Neural cell (in vitro differentiated cells): ENCODE data around the gene LSM4.

ENCODE experiments used
- EP300 ChIP-seq: fragments of 450-650 bp; conservative IDR thresholded peaks from 2 replicates; pipeline ENCODE4 v1.6.1; 2014; ENCODE audit warnings: antibody characterized with exemption, mild to moderate bottlenecking, moderate library complexity; ENCODE audit not compliant: poor library complexity, severe bottlenecking
- MXI1 ChIP-seq: fragments of 450-650 bp; conservative IDR thresholded peaks from 2 replicates; pipeline ENCODE4 v1.6.1; 2014; ENCODE audit warnings: antibody characterized with exemption, mild to moderate bottlenecking; ENCODE audit not compliant: poor library complexity, severe bottlenecking
- POLR2AphosphoS5 ChIP-seq: IDR thresholded peaks from 2 replicates; pipeline ENCODE4 v1.6.1; 2012
- TF ChIP-seq, protein P1 (sequence below): fragments of 450-650 bp; IDR thresholded peaks from 2 replicates; pipeline ENCODE4 v1.5.1; 2014; ENCODE audit warnings: antibody characterized with exemption, mild to moderate bottlenecking, moderate library complexity; ENCODE audit not compliant: poor library complexity, severe bottlenecking
- TF ChIP-seq, protein P2 (sequence below): IDR thresholded peaks from 2 replicates; pipeline ENCODE4 v1.6.1; 2012; ENCODE audit warnings: borderline replicate concordance

DNA sequence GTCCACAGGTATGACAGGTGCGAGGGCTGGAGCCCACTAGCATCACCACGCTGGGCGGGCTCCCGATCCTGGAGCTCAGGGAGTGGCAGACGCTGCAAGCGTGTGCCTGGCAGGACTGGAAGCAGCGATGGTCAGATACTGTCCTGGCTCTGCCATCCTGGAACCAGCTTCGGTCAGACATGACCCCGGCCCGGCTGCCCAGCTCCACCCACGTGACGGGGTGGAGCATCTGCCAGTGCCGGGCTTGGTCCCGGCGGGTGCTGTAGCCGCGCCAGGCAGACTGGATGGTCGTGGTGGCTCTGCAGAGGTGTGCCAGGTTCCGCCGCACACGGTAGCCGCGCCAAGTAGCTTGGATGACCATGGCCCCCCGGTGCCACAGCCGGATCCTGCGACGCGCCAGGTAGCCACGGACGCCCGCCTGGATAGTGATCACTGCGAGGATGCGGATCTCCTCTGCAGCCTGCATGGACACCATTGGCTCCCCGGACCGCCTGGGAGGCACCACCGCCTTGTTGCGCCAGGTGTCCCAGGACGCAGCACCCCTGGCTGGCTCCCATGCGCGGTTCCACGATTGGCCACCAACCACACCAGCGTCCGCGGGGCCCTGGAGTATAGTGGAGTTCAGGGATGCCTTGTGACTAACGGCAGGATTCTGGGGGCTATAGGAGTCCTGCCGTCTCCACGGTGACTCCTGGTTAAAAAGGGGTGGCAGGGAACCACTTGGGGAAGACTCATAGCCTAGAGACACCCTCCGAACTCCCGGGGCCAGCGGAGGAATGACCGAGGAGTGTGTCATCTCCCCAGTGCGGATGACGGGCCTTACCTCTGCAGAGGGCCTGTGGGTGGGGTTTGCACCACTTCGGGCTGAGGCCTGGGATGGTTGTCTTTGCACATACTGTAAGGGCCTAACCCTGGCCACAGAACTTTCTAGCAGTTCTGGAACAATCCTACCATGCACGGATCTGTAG, 65.1 kb downstream of the LSM4 start:
- TF ChIP-seq, protein P1, sequence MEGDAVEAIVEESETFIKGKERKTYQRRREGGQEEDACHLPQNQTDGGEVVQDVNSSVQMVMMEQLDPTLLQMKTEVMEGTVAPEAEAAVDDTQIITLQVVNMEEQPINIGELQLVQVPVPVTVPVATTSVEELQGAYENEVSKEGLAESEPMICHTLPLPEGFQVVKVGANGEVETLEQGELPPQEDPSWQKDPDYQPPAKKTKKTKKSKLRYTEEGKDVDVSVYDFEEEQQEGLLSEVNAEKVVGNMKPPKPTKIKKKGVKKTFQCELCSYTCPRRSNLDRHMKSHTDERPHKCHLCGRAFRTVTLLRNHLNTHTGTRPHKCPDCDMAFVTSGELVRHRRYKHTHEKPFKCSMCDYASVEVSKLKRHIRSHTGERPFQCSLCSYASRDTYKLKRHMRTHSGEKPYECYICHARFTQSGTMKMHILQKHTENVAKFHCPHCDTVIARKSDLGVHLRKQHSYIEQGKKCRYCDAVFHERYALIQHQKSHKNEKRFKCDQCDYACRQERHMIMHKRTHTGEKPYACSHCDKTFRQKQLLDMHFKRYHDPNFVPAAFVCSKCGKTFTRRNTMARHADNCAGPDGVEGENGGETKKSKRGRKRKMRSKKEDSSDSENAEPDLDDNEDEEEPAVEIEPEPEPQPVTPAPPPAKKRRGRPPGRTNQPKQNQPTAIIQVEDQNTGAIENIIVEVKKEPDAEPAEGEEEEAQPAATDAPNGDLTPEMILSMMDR: no peak
- TF ChIP-seq POLR2AphosphoS5: no peak
- no peak for TF ChIP-seq EP300
- TF ChIP-seq, protein P2, sequence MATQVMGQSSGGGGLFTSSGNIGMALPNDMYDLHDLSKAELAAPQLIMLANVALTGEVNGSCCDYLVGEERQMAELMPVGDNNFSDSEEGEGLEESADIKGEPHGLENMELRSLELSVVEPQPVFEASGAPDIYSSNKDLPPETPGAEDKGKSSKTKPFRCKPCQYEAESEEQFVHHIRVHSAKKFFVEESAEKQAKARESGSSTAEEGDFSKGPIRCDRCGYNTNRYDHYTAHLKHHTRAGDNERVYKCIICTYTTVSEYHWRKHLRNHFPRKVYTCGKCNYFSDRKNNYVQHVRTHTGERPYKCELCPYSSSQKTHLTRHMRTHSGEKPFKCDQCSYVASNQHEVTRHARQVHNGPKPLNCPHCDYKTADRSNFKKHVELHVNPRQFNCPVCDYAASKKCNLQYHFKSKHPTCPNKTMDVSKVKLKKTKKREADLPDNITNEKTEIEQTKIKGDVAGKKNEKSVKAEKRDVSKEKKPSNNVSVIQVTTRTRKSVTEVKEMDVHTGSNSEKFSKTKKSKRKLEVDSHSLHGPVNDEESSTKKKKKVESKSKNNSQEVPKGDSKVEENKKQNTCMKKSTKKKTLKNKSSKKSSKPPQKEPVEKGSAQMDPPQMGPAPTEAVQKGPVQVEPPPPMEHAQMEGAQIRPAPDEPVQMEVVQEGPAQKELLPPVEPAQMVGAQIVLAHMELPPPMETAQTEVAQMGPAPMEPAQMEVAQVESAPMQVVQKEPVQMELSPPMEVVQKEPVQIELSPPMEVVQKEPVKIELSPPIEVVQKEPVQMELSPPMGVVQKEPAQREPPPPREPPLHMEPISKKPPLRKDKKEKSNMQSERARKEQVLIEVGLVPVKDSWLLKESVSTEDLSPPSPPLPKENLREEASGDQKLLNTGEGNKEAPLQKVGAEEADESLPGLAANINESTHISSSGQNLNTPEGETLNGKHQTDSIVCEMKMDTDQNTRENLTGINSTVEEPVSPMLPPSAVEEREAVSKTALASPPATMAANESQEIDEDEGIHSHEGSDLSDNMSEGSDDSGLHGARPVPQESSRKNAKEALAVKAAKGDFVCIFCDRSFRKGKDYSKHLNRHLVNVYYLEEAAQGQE: no peak
- no peak for TF ChIP-seq MXI1
